K562 (cell line): Measurements from ENCODE around the gene GCN1. TPM values are rescaled to one million over a fixed set of nuclear protein-coding genes. Genes with fewer than 3 reads are reported as not detected.
A peak's percentile ranks its signal among the peaks of the same experiment; 100 is the strongest.

ENCODE experiments used
- CBX1 ChIP-seq: sonication (generic); IDR thresholded peaks from 2 replicates; pipeline ENCODE4 v1.6.1; 2016; ENCODE audit warnings: antibody characterized with exemption, low read depth, mild to moderate bottlenecking
- HNRNPUL1 ChIP-seq: fragments of 200-400 bp; formaldehyde crosslinking; IDR thresholded peaks from 2 replicates; pipeline ENCODE4 v1.6.1; 2017; ENCODE audit warnings: low read length
- NFYB ChIP-seq: IDR thresholded peaks from 2 replicates; pipeline ENCODE4 v1.6.1; 2011; ENCODE audit warnings: mild to moderate bottlenecking, moderate library complexity; ENCODE audit not compliant: insufficient read length; ENCODE audit errors: extremely low read depth
- NR3C1 ChIP-seq: sonication (generic); formaldehyde crosslinking; IDR thresholded peaks from 2 replicates; pipeline ENCODE4 v1.8.1; 2022; ENCODE audit warnings: missing genetic modification reagents
- OTX1 ChIP-seq: fragments of 450-650 bp; formaldehyde crosslinking; IDR thresholded peaks from 2 replicates; pipeline ENCODE4 v1.4.0; 2022; ENCODE audit warnings: mild to moderate bottlenecking
- RBM15 ChIP-seq: fragments of 200-400 bp; formaldehyde crosslinking; IDR thresholded peaks from 2 replicates; pipeline ENCODE4 v1.6.1; 2018; ENCODE audit warnings: mild to moderate bottlenecking, low read length, moderate library complexity; ENCODE audit not compliant: insufficient read depth
- RHOXF2B ChIP-seq: fragments of 250-450 bp; sonication (Bioruptor Pico); conservative IDR thresholded peaks from 2 replicates; pipeline ENCODE4 v1.5.1; 2021
- SAP30 ChIP-seq: fragments of 200-600 bp; sonication (generic); IDR thresholded peaks from 2 replicates; pipeline ENCODE4 v1.6.1; 2012; ENCODE audit warnings: borderline replicate concordance, low read depth, mild to moderate bottlenecking, moderate library complexity, low read length, control low read depth, inconsistent platforms; ENCODE audit not compliant: insufficient read depth, poor library complexity, severe bottlenecking
- TAF1 ChIP-seq: IDR thresholded peaks from 2 replicates; pipeline ENCODE4 v1.6.1; 2011; ENCODE audit warnings: mild to moderate bottlenecking, low read length, moderate library complexity; ENCODE audit not compliant: insufficient read depth, control insufficient read depth, severe bottlenecking; ENCODE audit errors: extremely low read depth
- U2AF1 ChIP-seq: fragments of 200-400 bp; formaldehyde crosslinking; optimal IDR thresholded peaks from 2 replicates; pipeline ENCODE3; 2017; ENCODE audit warnings: mild to moderate bottlenecking, low read depth, low read length, moderate library complexity
- ZKSCAN8 ChIP-seq: fragments of 200-800 bp; sonication (Bioruptor generic); IDR thresholded peaks from 2 replicates; pipeline ENCODE4 v1.6.1; 2016; ENCODE audit warnings: missing genetic modification characterization, missing compliant biosample characterization
- ZNF124 ChIP-seq: sonication (generic); formaldehyde crosslinking; IDR thresholded peaks from 2 replicates; pipeline ENCODE4 v1.8.1; 2022; ENCODE audit warnings: missing genetic modification reagents
- ZNF239 ChIP-seq: fragments of 250-450 bp; sonication (Bioruptor Pico); IDR thresholded peaks from 2 replicates; pipeline ENCODE4 v1.4.0; 2020; ENCODE audit warnings: mild to moderate bottlenecking
- ZNF316 ChIP-seq: fragments of 450-650 bp; IDR thresholded peaks from 2 replicates; pipeline ENCODE4 v1.6.1; 2016
- ZNF561 ChIP-seq: fragments of 450-650 bp; formaldehyde crosslinking; conservative IDR thresholded peaks from 2 replicates; pipeline ENCODE4 v1.4.0; 2020; ENCODE audit warnings: mild to moderate bottlenecking, moderate library complexity
- ZNF699 ChIP-seq: fragments of 250-450 bp; sonication (Bioruptor Pico); IDR thresholded peaks from 2 replicates; pipeline ENCODE4 v1.8.0; 2021; ENCODE audit warnings: mild to moderate bottlenecking, moderate library complexity; ENCODE audit not compliant: insufficient replicate concordance
- ZNF79 ChIP-seq: fragments of 250-450 bp; sonication (Bioruptor Pico); IDR thresholded peaks from 2 replicates; pipeline ENCODE4 v1.4.0; 2020; ENCODE audit warnings: low read depth, mild to moderate bottlenecking, moderate library complexity
- polyA plus RNA-seq, 8 experiments: library from polyadenylated mRNA; depleted of rRNA in 4 of 8; stranded (reverse) in 5 of 8; unstranded in 3 of 8; fragments of >200 nt; fragmentation: Nextera tagmentation in 2 of 8; fragmentation: Illumina TruSeq in 1 of 8; extraction: Ambion mirVana in 2 of 8; extraction: Trizol in 1 of 8; gene quantifications; 2 replicates each; pipeline versions ENCODE4 v1.2.1 to v1.2.3, GENCODE V29; 2011 to 2014; ENCODE audit warnings: inconsistent platforms in 1 of 8, missing spikeins in 1 of 8
- total RNA-seq, 7 experiments: library from RNA; depleted of rRNA in 6 of 7; stranded (reverse); fragments of >200 nt in 6 of 7; fragmentation: Illumina TruSeq in 2 of 7; extraction: Trizol in 2 of 7; gene quantifications; 2 replicates each; pipeline versions ENCODE4 v1.2.1 to v1.2.3, GENCODE V29; 2011 to 2021; ENCODE audit warnings: low replicate concordance in 1 of 7
- TF ChIP-seq, protein P1 (sequence below): fragments of 450-650 bp; formaldehyde crosslinking; IDR thresholded peaks from 2 replicates; pipeline ENCODE4 v1.4.0; 2020; ENCODE audit warnings: mild to moderate bottlenecking, moderate library complexity
- TF ChIP-seq, protein P2 (sequence below): fragments of 250-450 bp; sonication (Bioruptor Pico); IDR thresholded peaks from 2 replicates; pipeline ENCODE4 v1.9.0; 2021; ENCODE audit warnings: mild to moderate bottlenecking
- TF ChIP-seq, protein P3 (sequence below), 2 experiments: IDR thresholded peaks in 1 of 2; conservative IDR thresholded peaks in 1 of 2; 2 replicates each; pipeline ENCODE4 v1.6.1; 2016; ENCODE audit warnings: low read depth in 2 of 2, mild to moderate bottlenecking in 1 of 2, missing compliant biosample characterization in 1 of 2, missing genetic modification characterization in 1 of 2, moderate library complexity in 1 of 2
- TF ChIP-seq, protein P4 (sequence below): fragments of 250-450 bp; sonication (Bioruptor Pico); IDR thresholded peaks from 2 replicates; pipeline ENCODE4 v1.8.0; 2022; ENCODE audit warnings: inconsistent platforms

The GCN1 gene
- total and polyA plus RNA-seq, 9 of the 15 experiments (the other 6 are each of a cell fraction or from before 2014, with no cell fraction given), result 11.9 to 190 (median 51.7) TPM

DNA sequence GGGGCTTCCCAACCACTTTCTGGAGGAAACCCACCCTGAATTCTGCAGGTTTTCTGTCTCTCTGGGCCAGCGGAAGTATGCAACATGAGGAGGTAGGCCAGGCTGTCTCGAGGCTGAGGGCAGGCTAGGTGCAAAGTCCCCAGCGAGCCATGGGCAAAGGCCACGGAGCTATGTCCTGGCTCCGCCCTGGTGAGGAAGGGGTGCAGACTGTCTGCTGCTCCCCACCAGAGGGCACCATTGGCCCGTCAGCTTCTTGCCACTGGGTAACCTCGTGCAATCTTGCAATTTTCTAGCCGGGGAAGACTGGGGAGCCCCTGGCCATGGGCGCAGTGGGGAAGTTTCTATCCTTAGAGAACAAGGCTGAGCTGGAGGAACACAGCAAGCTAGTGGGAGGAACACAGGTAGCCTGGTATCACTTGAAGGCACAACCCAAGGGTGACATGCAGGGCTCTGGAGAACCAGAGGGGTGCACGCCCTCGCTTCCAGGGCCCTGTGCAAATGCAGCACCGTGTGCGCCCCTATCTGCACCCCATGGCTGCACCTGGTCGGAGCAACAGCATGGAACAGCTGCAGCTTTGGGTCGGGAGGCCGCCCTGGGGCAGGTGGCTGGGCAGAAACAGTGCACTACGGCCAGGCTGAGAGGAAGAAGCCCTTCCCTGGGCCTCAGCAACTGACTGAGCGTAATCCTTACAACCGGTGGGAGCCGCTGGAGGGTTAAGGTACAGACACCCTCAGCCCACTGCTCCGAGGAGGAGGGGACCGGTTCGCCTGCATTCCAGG, 34.0 kb upstream of the GCN1 start (continued):
- TF ChIP-seq ZNF79 (no peak), ZNF699 (CRISPR knock-in tag) (no peak), CBX1 (0 out of 2 replicates have a peak, but pooled peaks have one; percentile 48), RHOXF2B (no peak), TAF1 (no peak), NFYB (no peak), U2AF1 (no peak), ZNF124 (CRISPR knock-in tag) (no peak), HNRNPUL1 (no peak), ZKSCAN8 (CRISPR knock-in tag) (no peak), ZNF239 (CRISPR knock-in tag) (no peak), SAP30 (no peak), ZNF316 (peak; percentile 47; the same call in 1 of the 2 replicates), OTX1 (no peak), ZNF561 (CRISPR knock-in tag) (no peak), RBM15 (no peak), NR3C1 (CRISPR knock-in tag) (no peak)
- TF ChIP-seq, protein P1, sequence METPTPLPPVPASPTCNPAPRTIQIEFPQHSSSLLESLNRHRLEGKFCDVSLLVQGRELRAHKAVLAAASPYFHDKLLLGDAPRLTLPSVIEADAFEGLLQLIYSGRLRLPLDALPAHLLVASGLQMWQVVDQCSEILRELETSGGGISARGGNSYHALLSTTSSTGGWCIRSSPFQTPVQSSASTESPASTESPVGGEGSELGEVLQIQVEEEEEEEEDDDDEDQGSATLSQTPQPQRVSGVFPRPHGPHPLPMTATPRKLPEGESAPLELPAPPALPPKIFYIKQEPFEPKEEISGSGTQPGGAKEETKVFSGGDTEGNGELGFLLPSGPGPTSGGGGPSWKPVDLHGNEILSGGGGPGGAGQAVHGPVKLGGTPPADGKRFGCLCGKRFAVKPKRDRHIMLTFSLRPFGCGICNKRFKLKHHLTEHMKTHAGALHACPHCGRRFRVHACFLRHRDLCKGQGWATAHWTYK, result 0 out of 2 replicates have a peak, but pooled peaks have one; percentile 63
- TF ChIP-seq, protein P2, sequence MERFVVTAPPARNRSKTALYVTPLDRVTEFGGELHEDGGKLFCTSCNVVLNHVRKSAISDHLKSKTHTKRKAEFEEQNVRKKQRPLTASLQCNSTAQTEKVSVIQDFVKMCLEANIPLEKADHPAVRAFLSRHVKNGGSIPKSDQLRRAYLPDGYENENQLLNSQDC (CRISPR knock-in tag), result no peak
- TF ChIP-seq, protein P3, sequence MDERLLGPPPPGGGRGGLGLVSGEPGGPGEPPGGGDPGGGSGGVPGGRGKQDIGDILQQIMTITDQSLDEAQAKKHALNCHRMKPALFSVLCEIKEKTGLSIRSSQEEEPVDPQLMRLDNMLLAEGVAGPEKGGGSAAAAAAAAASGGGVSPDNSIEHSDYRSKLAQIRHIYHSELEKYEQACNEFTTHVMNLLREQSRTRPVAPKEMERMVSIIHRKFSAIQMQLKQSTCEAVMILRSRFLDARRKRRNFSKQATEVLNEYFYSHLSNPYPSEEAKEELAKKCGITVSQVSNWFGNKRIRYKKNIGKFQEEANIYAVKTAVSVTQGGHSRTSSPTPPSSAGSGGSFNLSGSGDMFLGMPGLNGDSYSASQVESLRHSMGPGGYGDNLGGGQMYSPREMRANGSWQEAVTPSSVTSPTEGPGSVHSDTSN (CRISPR knock-in tag; IDR thresholded peaks at IDR 0.05; ENCODE audit: low read depth), result no peak
- TF ChIP-seq, protein P3 (tag; conservative IDR thresholded peaks at IDR 0.05; ENCODE audit: low read depth), result no peak
- TF ChIP-seq, protein P4, sequence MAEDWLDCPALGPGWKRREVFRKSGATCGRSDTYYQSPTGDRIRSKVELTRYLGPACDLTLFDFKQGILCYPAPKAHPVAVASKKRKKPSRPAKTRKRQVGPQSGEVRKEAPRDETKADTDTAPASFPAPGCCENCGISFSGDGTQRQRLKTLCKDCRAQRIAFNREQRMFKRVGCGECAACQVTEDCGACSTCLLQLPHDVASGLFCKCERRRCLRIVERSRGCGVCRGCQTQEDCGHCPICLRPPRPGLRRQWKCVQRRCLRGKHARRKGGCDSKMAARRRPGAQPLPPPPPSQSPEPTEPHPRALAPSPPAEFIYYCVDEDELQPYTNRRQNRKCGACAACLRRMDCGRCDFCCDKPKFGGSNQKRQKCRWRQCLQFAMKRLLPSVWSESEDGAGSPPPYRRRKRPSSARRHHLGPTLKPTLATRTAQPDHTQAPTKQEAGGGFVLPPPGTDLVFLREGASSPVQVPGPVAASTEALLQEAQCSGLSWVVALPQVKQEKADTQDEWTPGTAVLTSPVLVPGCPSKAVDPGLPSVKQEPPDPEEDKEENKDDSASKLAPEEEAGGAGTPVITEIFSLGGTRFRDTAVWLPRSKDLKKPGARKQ, result no peak
